ENCODE results near the gene MGAT4B.

The MGAT4B gene

DNA sequence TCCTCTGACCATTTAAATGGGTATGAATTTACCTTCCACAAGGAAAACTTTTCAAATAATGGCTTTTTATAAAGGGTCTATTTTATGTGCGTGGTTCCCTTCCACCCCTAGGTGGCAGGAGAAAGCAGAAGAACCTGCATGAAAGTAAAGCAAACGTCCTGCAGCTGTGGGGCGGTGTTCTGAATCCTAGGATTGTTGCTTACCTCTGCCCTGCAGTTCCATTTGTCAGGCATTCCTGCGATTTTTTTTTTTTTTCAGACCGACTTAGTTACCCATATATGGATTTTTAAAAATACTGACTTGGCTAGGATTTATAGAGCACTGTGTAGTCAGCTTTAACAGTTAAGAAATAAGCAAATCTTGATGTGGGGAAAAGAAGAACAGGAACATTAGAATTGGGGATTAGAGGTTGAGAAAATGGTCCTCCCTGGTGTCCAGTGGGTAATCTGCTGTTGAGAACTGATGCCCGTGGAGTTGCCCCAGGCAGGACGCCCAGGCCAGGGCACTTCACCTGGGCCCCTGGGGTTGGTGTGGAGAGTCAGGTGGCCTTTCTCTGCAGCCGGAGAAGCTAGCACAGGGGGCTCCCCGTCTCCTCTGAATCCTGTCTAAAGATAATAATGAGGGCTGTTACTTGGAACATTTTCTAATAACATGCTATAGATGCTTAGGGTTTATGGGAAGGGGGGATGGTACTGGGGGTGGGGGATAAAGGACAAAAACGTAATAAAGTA lies 43.3 kb downstream of the MGAT4B start:
- Histone ChIP-seq H3K36me3 (ENCODE audit: insufficient read depth, low read length) (peaks cover 21% of the 10 kb centered on the region), H3K4me1 (ENCODE audit: insufficient read depth, low read length) (peaks cover 68% of the 10 kb centered on the region), H3K27ac (ENCODE audit: low read depth, low read length) (peak overlapping the region; percentile 3), H3K27me3 (ENCODE audit: control insufficient read depth in 1 of 2, insufficient read depth in 2 of 2, low read length in 2 of 2) (no peaks in the 10 kb centered on the region), H3K4me3 (ENCODE audit: low read depth in 1 of 2, low read length in 2 of 2) (no peak overlapping the region), H3K9me3 (ENCODE audit: low read length) (no peaks in the 10 kb centered on the region), H3K9ac (ENCODE audit: low read length) (no peak overlapping the region)

GRCh38 chr5:179762781-179763176 lies 43.9 kb downstream of the MGAT4B start:
- H3K36me3 ChIP-seq (ENCODE audit: insufficient read depth, low read length) = peaks cover 21% of the 10 kb centered on the region
- no peak overlapping the region for H3K9ac ChIP-seq (ENCODE audit: low read length)
- H3K27ac ChIP-seq (ENCODE audit: low read depth, low read length) = no peak overlapping the region
- H3K9me3 ChIP-seq (ENCODE audit: low read length) = no peaks in the 10 kb centered on the region
- H3K4me1 ChIP-seq (ENCODE audit: insufficient read depth, low read length) = peaks cover 71% of the 10 kb centered on the region
- H3K27me3 ChIP-seq (ENCODE audit: control insufficient read depth in 1 of 2, insufficient read depth in 2 of 2, low read length in 2 of 2) = no peaks in the 10 kb centered on the region
- no peak overlapping the region for H3K4me3 ChIP-seq (ENCODE audit: low read depth in 1 of 2, low read length in 2 of 2)

GRCh38 chr5:179762079-179762780 lies 44.4 kb downstream of the MGAT4B start:
- Histone ChIP-seq H3K36me3 (ENCODE audit: insufficient read depth, low read length) (peaks cover 17% of the 10 kb centered on the region), H3K27me3 (ENCODE audit: control insufficient read depth in 1 of 2, insufficient read depth in 2 of 2, low read length in 2 of 2) (no peaks in the 10 kb centered on the region), H3K27ac (ENCODE audit: low read depth, low read length) (no peak overlapping the region), H3K4me1 (ENCODE audit: insufficient read depth, low read length) (peaks cover 67% of the 10 kb centered on the region), H3K9me3 (ENCODE audit: low read length) (no peaks in the 10 kb centered on the region), H3K4me3 (ENCODE audit: low read depth in 1 of 2, low read length in 2 of 2) (no peak overlapping the region), H3K9ac (ENCODE audit: low read length) (no peak overlapping the region)

- Histone ChIP-seq H3K4me1 (ENCODE audit: insufficient read depth, low read length) (peaks cover 53% of the 10 kb centered on the region), H3K36me3 (ENCODE audit: insufficient read depth, low read length) (no peaks in the 10 kb centered on the region), H3K27me3 (ENCODE audit: control insufficient read depth in 1 of 2, insufficient read depth in 2 of 2, low read length in 2 of 2) (no peaks in the 10 kb centered on the region), H3K9me3 (ENCODE audit: low read length) (no peaks in the 10 kb centered on the region), H3K27ac (ENCODE audit: low read depth, low read length) (no peak overlapping the region), H3K4me3 (ENCODE audit: low read depth in 1 of 2, low read length in 2 of 2) (no peak overlapping the region), H3K9ac (ENCODE audit: low read length) (no peak overlapping the region)
Measured at GRCh38 chr5:179759581-179760551, 46.8 kb downstream of the MGAT4B start.

GRCh38 chr5:179758955-179759354 lies 47.7 kb downstream of the MGAT4B start:
- Histone ChIP-seq H3K27ac (ENCODE audit: low read depth, low read length) (no peak overlapping the region), H3K27me3 (ENCODE audit: control insufficient read depth in 1 of 2, insufficient read depth in 2 of 2, low read length in 2 of 2) (no peaks in the 10 kb centered on the region), H3K36me3 (ENCODE audit: insufficient read depth, low read length) (no peaks in the 10 kb centered on the region), H3K9me3 (ENCODE audit: low read length) (no peaks in the 10 kb centered on the region), H3K9ac (ENCODE audit: low read length) (no peak overlapping the region), H3K4me3 (ENCODE audit: low read depth in 1 of 2, low read length in 2 of 2) (no peak overlapping the region), H3K4me1 (ENCODE audit: insufficient read depth, low read length) (peaks cover 55% of the 10 kb centered on the region)

DNA sequence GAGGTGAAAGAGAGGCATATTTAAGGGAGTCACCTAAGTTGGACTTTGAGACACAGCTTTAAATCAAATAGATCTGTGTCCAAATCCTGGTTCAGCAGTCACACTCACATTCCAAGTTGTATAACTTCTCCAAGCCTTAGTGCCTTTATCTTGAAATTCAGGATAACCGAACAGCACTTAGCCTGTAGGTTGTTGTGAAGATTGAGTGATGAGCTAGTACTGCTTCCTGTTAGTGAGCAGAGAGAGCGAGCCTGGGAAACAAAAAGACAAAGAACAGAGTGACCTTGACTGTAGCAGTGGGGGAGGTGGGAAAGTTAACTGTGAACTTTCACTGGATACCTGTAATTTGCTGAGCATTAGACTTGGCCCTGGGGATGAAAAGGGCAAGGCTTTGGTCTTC lies 51.6 kb downstream of the MGAT4B start:
- H3K27ac ChIP-seq (ENCODE audit: low read depth, low read length) = no peak overlapping the region

DNA sequence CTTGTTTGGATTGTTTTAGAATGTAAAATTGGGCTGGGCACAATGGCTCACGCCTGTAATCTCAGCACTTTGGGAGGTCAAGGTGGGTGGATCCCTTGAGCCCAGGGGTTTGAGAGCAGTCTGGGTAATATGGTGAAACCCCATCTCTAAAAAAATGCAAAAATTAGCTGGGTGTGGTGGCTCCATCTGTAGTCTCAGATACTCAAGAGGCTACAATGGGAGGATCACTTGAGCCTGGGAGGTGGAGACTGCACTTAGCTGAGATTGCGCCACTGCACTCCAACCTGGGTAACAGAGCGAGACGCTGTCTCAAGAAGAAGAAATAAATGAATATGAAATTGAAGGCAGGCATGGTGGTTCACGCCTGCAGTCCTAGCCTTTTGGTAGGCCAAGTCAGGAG lies 52.7 kb downstream of the MGAT4B start:
- Histone ChIP-seq H3K9ac (ENCODE audit: low read length) (no peak overlapping the region), H3K36me3 (ENCODE audit: insufficient read depth, low read length) (peaks cover 6% of the 10 kb centered on the region), H3K4me1 (ENCODE audit: insufficient read depth, low read length) (peaks cover 19% of the 10 kb centered on the region), H3K4me3 (ENCODE audit: low read depth in 1 of 2, low read length in 2 of 2) (no peak overlapping the region), H3K27ac (ENCODE audit: low read depth, low read length) (no peak overlapping the region), H3K27me3 (ENCODE audit: control insufficient read depth in 1 of 2, insufficient read depth in 2 of 2, low read length in 2 of 2) (no peaks in the 10 kb centered on the region), H3K9me3 (ENCODE audit: low read length) (no peaks in the 10 kb centered on the region)

More for the DNA sequence above, 51.6 kb downstream of the MGAT4B start:
- peaks cover 29% of the 10 kb centered on the region for H3K4me1 ChIP-seq (ENCODE audit: insufficient read depth, low read length)
- no peaks in the 10 kb centered on the region for H3K9me3 ChIP-seq (ENCODE audit: low read length)
- no peak overlapping the region for H3K4me3 ChIP-seq (ENCODE audit: low read depth in 1 of 2, low read length in 2 of 2)
- no peaks in the 10 kb centered on the region for H3K27me3 ChIP-seq (ENCODE audit: control insufficient read depth in 1 of 2, insufficient read depth in 2 of 2, low read length in 2 of 2)
- H3K36me3 ChIP-seq (ENCODE audit: insufficient read depth, low read length) = peaks cover 2% of the 10 kb centered on the region
- no peak overlapping the region for H3K9ac ChIP-seq (ENCODE audit: low read length)

- H3K9me3 ChIP-seq (ENCODE audit: low read length) = no peaks in the 10 kb centered on the region
- no peak overlapping the region for H3K4me3 ChIP-seq (ENCODE audit: low read depth in 1 of 2, low read length in 2 of 2)
- no peaks in the 10 kb centered on the region for H3K27me3 ChIP-seq (ENCODE audit: control insufficient read depth in 1 of 2, insufficient read depth in 2 of 2, low read length in 2 of 2)
- H3K4me1 ChIP-seq (ENCODE audit: insufficient read depth, low read length) = peaks cover 11% of the 10 kb centered on the region
- H3K9ac ChIP-seq (ENCODE audit: low read length) = no peak overlapping the region
- peaks cover 6% of the 10 kb centered on the region for H3K36me3 ChIP-seq (ENCODE audit: insufficient read depth, low read length)
- no peak overlapping the region for H3K27ac ChIP-seq (ENCODE audit: low read depth, low read length)
Measured at GRCh38 chr5:179749857-179750508, 56.7 kb downstream of the MGAT4B start.

DNA sequence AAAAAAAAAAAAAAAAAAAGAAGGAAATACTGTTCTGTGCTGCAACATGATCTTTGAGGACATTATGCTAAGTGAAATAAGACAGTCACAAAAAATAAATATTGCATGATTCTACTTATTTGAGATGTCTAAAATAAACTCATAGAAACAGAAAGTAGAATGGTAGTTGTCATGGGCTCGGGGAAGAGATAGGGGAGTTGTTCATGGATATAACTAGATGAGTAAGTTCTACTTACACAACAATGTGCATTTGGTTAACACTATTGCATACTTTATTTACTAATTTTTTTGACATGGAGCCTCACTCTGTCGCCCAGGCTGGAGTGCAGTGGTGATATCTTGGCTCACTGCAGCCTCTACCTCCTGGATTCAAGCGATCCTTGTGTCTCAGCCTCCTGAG lies 58.9 kb downstream of the MGAT4B start:
- no peak overlapping the region for H3K9ac ChIP-seq (ENCODE audit: low read length)
- H3K36me3 ChIP-seq (ENCODE audit: insufficient read depth, low read length) = peaks cover 6% of the 10 kb centered on the region
- no peak overlapping the region for H3K4me3 ChIP-seq (ENCODE audit: low read depth in 1 of 2, low read length in 2 of 2)
- H3K27ac ChIP-seq (ENCODE audit: low read depth, low read length) = no peak overlapping the region
- no peaks in the 10 kb centered on the region for H3K27me3 ChIP-seq (ENCODE audit: control insufficient read depth in 1 of 2, insufficient read depth in 2 of 2, low read length in 2 of 2)
- H3K9me3 ChIP-seq (ENCODE audit: low read length) = no peaks in the 10 kb centered on the region
- H3K4me1 ChIP-seq (ENCODE audit: insufficient read depth, low read length) = no peaks in the 10 kb centered on the region
